Panc1 (cell line): ENCODE measurements around the gene TNPO1. TPM values are rescaled to one million over a fixed set of nuclear protein-coding genes. Genes with fewer than 3 reads are reported as not detected.
A peak's percentile ranks its signal among the peaks of the same experiment; 100 is the strongest.

ENCODE experiments used
- ATAC-seq: fragments of 200-7000 bp; cut with Tn5 transposase; 2 replicates; pipeline ENCODE4 v1.9.1; 2020; ENCODE audit warnings: mild to moderate bottlenecking, moderate library complexity
- BruUV-seq: library from RNA; stranded (reverse); fragments of 400-500 nt; replicated peaks from 2 replicates; lab custom pipeline; 2021; lab: Mats Ljungman, UMichigan
- CTCF ChIA-PET: fragments of 300-600 bp; sonication (Branson Sonifier 250); formaldehyde crosslinking; loops from one replicate; lab custom pipeline; 2022; ENCODE audit warnings: antibody characterized with exemption; lab: Charles Lee
- POLR2A ChIA-PET: fragments of 300-600 bp; sonication (Branson Sonifier 250); formaldehyde crosslinking; loops from one replicate; lab custom pipeline; 2022; ENCODE audit warnings: antibody characterized with exemption; lab: Charles Lee
- DNase-seq: peaks from one replicate; pipeline ENCODE4 v3.0.0-alpha.2; 2010; ENCODE audit warnings: low read depth, low spot score
- H3K27ac ChIP-seq: 2 replicates; pipeline ENCODE4 v1.5.1; 2011; ENCODE audit warnings: mild to moderate bottlenecking, low read length, inconsistent platforms
- H3K27me3 ChIP-seq: fragments of 200-500 bp; sonication (Bioruptor generic); 2 replicates; pipeline ENCODE4 v1.6.0; 2014; ENCODE audit warnings: low read length, inconsistent platforms; ENCODE audit not compliant: control insufficient read depth, insufficient read depth
- H3K36me3 ChIP-seq: fragments of 200-500 bp; sonication (Bioruptor generic); 2 replicates; pipeline ENCODE4 v1.5.1; 2014; ENCODE audit warnings: inconsistent platforms, mild to moderate bottlenecking, low read length, moderate library complexity; ENCODE audit not compliant: control insufficient read depth, insufficient read depth
- H3K4me1 ChIP-seq: 2 replicates; pipeline ENCODE4 v1.5.1; 2011; ENCODE audit warnings: inconsistent platforms, mild to moderate bottlenecking, low read length, moderate library complexity; ENCODE audit not compliant: control insufficient read depth, insufficient read depth
- H3K4me3 ChIP-seq, 2 experiments: 2 replicates each; pipeline ENCODE4 v1.5.1; 2011 to 2012; ENCODE audit warnings: low read depth in 2 of 2, low read length in 2 of 2, mild to moderate bottlenecking in 2 of 2, inconsistent platforms in 1 of 2, moderate library complexity in 1 of 2
- H3K9me3 ChIP-seq: fragments of 200-500 bp; sonication (Bioruptor generic); 2 replicates; pipeline ENCODE4 v1.5.1; 2014; ENCODE audit warnings: low read depth, mild to moderate bottlenecking, inconsistent platforms, low read length, moderate library complexity; ENCODE audit not compliant: control insufficient read depth, insufficient read depth
- CTCF ChIP-seq: fragments of 450-650 bp; IDR thresholded peaks from 2 replicates; pipeline ENCODE4 v1.5.1; 2017; ENCODE audit warnings: mild to moderate bottlenecking
- POLR2AphosphoS5 ChIP-seq: IDR thresholded peaks from 2 replicates; pipeline ENCODE4 v1.6.1; 2012; ENCODE audit warnings: mild to moderate bottlenecking, low read depth, low read length, moderate library complexity
- REST ChIP-seq, 2 experiments: IDR thresholded peaks; 2 replicates each; pipeline ENCODE4 v1.6.1; 2011 to 2012; ENCODE audit warnings: low read depth in 2 of 2, control low read depth in 1 of 2, low read length in 1 of 2, mild to moderate bottlenecking in 1 of 2, moderate library complexity in 1 of 2; ENCODE audit not compliant: insufficient read depth in 1 of 2
- SIN3A ChIP-seq: IDR thresholded peaks from 2 replicates; pipeline ENCODE4 v1.6.1; 2012; ENCODE audit warnings: low read depth, mild to moderate bottlenecking, low read length, moderate library complexity, borderline replicate concordance; ENCODE audit not compliant: insufficient read depth
- TCF7L2 ChIP-seq: IDR thresholded peaks from 2 replicates; pipeline ENCODE4 v1.6.1; 2011; ENCODE audit warnings: mild to moderate bottlenecking, low read depth, low read length, inconsistent platforms
- in situ Hi-C: cut with HindIII; loops from 2 replicates; pipeline ENCODE4 v1.10.0; 2016; ENCODE audit warnings: low sequenced_read_pairs, low pct_unique_long_range_greater_than_20kb
- intact Hi-C: fragments of 100-400 bp; cut with micrococcal nuclease; formaldehyde crosslinking; loops from one replicate; pipeline ENCODE4 v1.10.0; 2022; ENCODE audit not compliant: unreplicated experiment
- total RNA-seq: library from RNA; stranded (reverse); gene quantifications from one replicate; pipeline ENCODE4 v1.2.1, GENCODE V29; 2021; ENCODE audit not compliant: unreplicated experiment

The TNPO1 gene
- total RNA-seq, 1 experiment from 2014 or later = 169 TPM

- ChIA-PET CTCF (no interaction called here), POLR2A (no interaction called here)
- TF ChIP-seq TCF7L2 (no peak), POLR2AphosphoS5 (no peak), CTCF (no peak), REST (IDR thresholded peaks at IDR 0.05; ENCODE audit: insufficient read depth in 1 of 2, low read depth in 2 of 2, low read length in 1 of 2) (no peak), SIN3A (no peak)
- DNase-seq = peak; percentile 81
- no peak for ATAC-seq
- Histone ChIP-seq H3K27me3 (no peaks in the 10 kb centered on the region), H3K9me3 (no peaks in the 10 kb centered on the region), H3K4me3 (peak overlapping the region in 1 of 2 experiments; percentile 29; a peak in 2 of 4 replicates), H3K36me3 (no peaks in the 10 kb centered on the region), H3K4me1 (peaks cover 24% of the 10 kb centered on the region), H3K27ac (peak overlapping the region; percentile 44; the same call in 1 of the 2 replicates)
- no TSS peak for BruUV-seq
- intact Hi-C loops = no loop called here
- in situ Hi-C loops = no loop called here
Observed at GRCh38 chr5:72951671-72952468, 135.4 kb downstream of the TNPO1 start.

GRCh38 chr5:72954389-72954788 is 137.9 kb downstream of the TNPO1 start:
- ATAC-seq = no peak

More at GRCh38 chr5:72954389-72954788, 137.9 kb downstream of the TNPO1 start:
- no TSS peak for BruUV-seq
- ChIA-PET POLR2A (no interaction called here), CTCF (no interaction called here)
- intact Hi-C loops (no loop called here), in situ Hi-C loops (no loop called here)
- TF ChIP-seq SIN3A = no peak
- TF ChIP-seq POLR2AphosphoS5 = no peak
- no peak for TF ChIP-seq TCF7L2
- TF ChIP-seq CTCF = no peak
- no peak for TF ChIP-seq REST (IDR thresholded peaks at IDR 0.05; ENCODE audit: insufficient read depth in 1 of 2, low read depth in 2 of 2, low read length in 1 of 2)
- Histone ChIP-seq H3K27me3 (no peaks in the 10 kb centered on the region), H3K4me1 (peaks cover 30% of the 10 kb centered on the region), H3K36me3 (no peaks in the 10 kb centered on the region), H3K9me3 (no peaks in the 10 kb centered on the region), H3K4me3 (peak overlapping the region in 1 of 2 experiments; percentile 71; a peak in 1 of 4 replicates), H3K27ac (peak overlapping the region; percentile 93; the same call in 1 of the 2 replicates)
- no peak for DNase-seq
